Measurements from ENCODE around the gene ANGPTL8.

- no peak for TF ChIP-seq CTCF (IDR thresholded peaks at IDR 0.05)
- no peak for TF ChIP-seq POLR2AphosphoS5 (IDR thresholded peaks at IDR 0.05; ENCODE audit: low read depth, low read length)
Observed at GRCh38 chr19:11248852-11249251, 9.4 kb downstream of the ANGPTL8 start.

Measured in Panc1 (cell line).